Pancreas (tissue), 10 donors: ENCODE data around the gene PARP3. TPM values are rescaled to one million over a fixed set of nuclear protein-coding genes. Genes with fewer than 3 reads are reported as not detected.

ENCODE experiments used
- ATAC-seq, 4 donors: fragments of 200-7000 bp; cut with Tn5 transposase; one replicate each; pipeline versions ENCODE4 v1.8.0 to v1.9.1; 2020; ENCODE audit warnings: mild to moderate bottlenecking in 4 of 4, moderate library complexity in 4 of 4
- DNase-seq, 6 donors: peaks; one replicate each; pipeline ENCODE4 v3.0.0-alpha.2; 2020
- FAIRE-seq: peaks from 2 replicates; lab custom pipeline; 2012; peaks lifted over from hg19 to GRCh38; lab: Jason Lieb, UNC
- H3K27ac ChIP-seq, 4 donors: fragments of 200-600 bp; sonication (generic); 1 replicate in 3 of 4; 2 replicates in 1 of 4; pipeline versions ENCODE4 v1.5.0 to v1.8.0; 2020
- H3K27me3 ChIP-seq, 4 donors: fragments of 200-600 bp; one replicate each; pipeline ENCODE4 v1.8.0; 2021
- H3K36me3 ChIP-seq, 3 donors: fragments of 200-600 bp; sonication (generic) in 1 of 3; one replicate each; pipeline versions ENCODE4 v1.5.0 to v1.8.0; 2020 to 2021
- H3K4me1 ChIP-seq, 3 donors: fragments of 200-600 bp; one replicate each; pipeline ENCODE4 v1.8.0; 2021
- H3K4me3 ChIP-seq, 4 donors: fragments of 200-600 bp; sonication (generic) in 2 of 4; one replicate each; pipeline versions ENCODE4 v1.5.0 to v1.8.0; 2020 to 2021
- H3K9me3 ChIP-seq, 4 donors: fragments of 200-600 bp; one replicate each; pipeline ENCODE4 v1.8.0; 2021
- CTCF ChIP-seq, 4 donors: fragments of 200-600 bp; sonication (generic) in 3 of 4; IDR thresholded peaks; one replicate each; pipeline versions ENCODE4 v1.5.0 to v1.8.0; 2021; ENCODE audit warnings: antibody characterized with exemption in 4 of 4
- whole genome bisulfite sequencing, 2 donors: extraction: QIAGEN DNeasy Blood & Tissue Kit; methylation state at CpG; one replicate each; pipeline ENCODE4 v1.1.7; 2013; 5-methylcytosine and 5-hydroxymethylcytosine counted together
- intact Hi-C, 3 donors: fragments of 100-400 bp; cut with DNase I; formaldehyde crosslinking; loops; one replicate each; pipeline versions ENCODE4 v1.11.1 to v1.14.2; 2022
- polyA plus RNA-seq, 2 donors: library from polyadenylated mRNA; stranded (reverse); fragments of 200-250 nt; gene quantifications; one replicate each; pipeline ENCODE4 v1.2.3, GENCODE V29; 2013
- total RNA-seq, 6 donors: library from RNA; stranded (reverse); fragmentation: NEBNext Ultra II Directional in 4 of 6; extraction: Animal tissue kit (Norgen Biotek cat#: 25700) in 4 of 6; gene quantifications; one replicate each; pipeline versions ENCODE4 v1.2.1 to v1.2.4, GENCODE V29; 2021 to 2023
- donor health status: healthy with polysubstance abuse.
- donor health status: DM: no; HTN: no; CAD: no; lungs with moderate emphysema.
- donor health status: DM: no; HTN: no; CAD: no.
- donor health status: control.
- donor health status: control.
- donor health status: Bipolar disorder and iron deficiency.
- donor health status: DM: yes; HTN: yes; CAD: no.
- donor health status: DM: no; HTN: no; CAD: no.
- donor health status: DM: no; HTN: no; CAD: no.
- donor health status: DM: yes; HTN: yes; CAD: no.

Gene PARP3
- total and polyA plus RNA-seq, 8 donors = 2.1 to 8.3 (median 5.2) TPM

- Histone ChIP-seq H3K4me1 (peaks cover 0 to 4% (median 2%) of the 10 kb centered on the region in 3 donors), H3K27ac (no peak overlapping the region), H3K27me3 (no peaks in the 10 kb centered on the region), H3K4me3 (no peak overlapping the region), H3K36me3 (no peaks in the 10 kb centered on the region), H3K9me3 (no peaks in the 10 kb centered on the region)
- DNase-seq (peak in 2 of 6 donors; percentile 28 to 33), FAIRE-seq (no peak), ATAC-seq (peak; percentile 25 to 80 (median 62))
- WGBS, 2 donors = 48 to 50% methylated on average over 9 of the region's 9 CpGs
- TF ChIP-seq CTCF (IDR thresholded peaks at IDR 0.05) = no peak
- intact Hi-C loops = no loop called here
These were observed 19.7 kb downstream of the PARP3 start for GRCh38 chr3:51961602-51962569.

GRCh38 chr3:51962854-51963530 lies 20.8 kb downstream of the PARP3 start:
- Histone ChIP-seq H3K4me3 (no peak overlapping the region), H3K27me3 (no peaks in the 10 kb centered on the region), H3K36me3 (no peaks in the 10 kb centered on the region), H3K27ac (no peak overlapping the region), H3K4me1 (peaks cover 0 to 4% (median 2%) of the 10 kb centered on the region in 3 donors), H3K9me3 (no peaks in the 10 kb centered on the region)
- DNase-seq = peak in 1 of 6 donors; percentile 31
- no peak for TF ChIP-seq CTCF (IDR thresholded peaks at IDR 0.05)
- WGBS, 2 donors = 83 to 92% methylated on average over 6 of the region's 6 CpGs
- ATAC-seq = no peak
- intact Hi-C loops = no loop called here
- no peak for FAIRE-seq

- TF ChIP-seq CTCF (IDR thresholded peaks at IDR 0.05) = no peak
- WGBS, 2 donors = 82% methylated on average over 12 of the region's 12 CpGs
- no peak for ATAC-seq
- Histone ChIP-seq H3K4me3 (no peak overlapping the region), H3K4me1 (peaks cover 0 to 8% (median 6%) of the 10 kb centered on the region in 3 donors), H3K27ac (no peak overlapping the region), H3K27me3 (no peaks in the 10 kb centered on the region), H3K36me3 (no peaks in the 10 kb centered on the region), H3K9me3 (no peaks in the 10 kb centered on the region)
- FAIRE-seq = no peak
- intact Hi-C loops = no loop called here
- peak in 2 of 6 donors; percentile 39 to 67 for DNase-seq
These were observed 21.8 kb downstream of the PARP3 start for GRCh38 chr3:51963951-51964451.

GRCh38 chr3:51964521-51964920 lies 22.4 kb downstream of the PARP3 start:
- no peak overlapping the region for H3K4me3 ChIP-seq
- H3K27ac ChIP-seq = no peak overlapping the region
- ATAC-seq (no peak), FAIRE-seq (no peak), DNase-seq (peak in 1 of 6 donors; percentile 59)
- H3K9me3 ChIP-seq = no peaks in the 10 kb centered on the region
- no peaks in the 10 kb centered on the region for H3K36me3 ChIP-seq
- H3K27me3 ChIP-seq = no peaks in the 10 kb centered on the region
- peaks cover 0 to 8% (median 6%) of the 10 kb centered on the region in 3 donors for H3K4me1 ChIP-seq
- WGBS, 2 donors = 88 to 89% methylated on average over 4 of the region's 4 CpGs
- intact Hi-C loops = no loop called here
- no peak for TF ChIP-seq CTCF (IDR thresholded peaks at IDR 0.05)
